HG02870 (cell line): ENCODE data around the gene DOCK3.
"Not testable (repeated sequence)": the region's sequence is repeated elsewhere in the genome, so short reads cannot be mapped to it uniquely, and the experiment has no call there.

Source experiments
- ATAC-seq: cut with Tn5 transposase; IDR thresholded peaks from one replicate; pipeline ENCODE4 v1.9.1; 2021; ENCODE audit warnings: mild to moderate bottlenecking, moderate library complexity; ENCODE audit not compliant: unreplicated experiment

DOCK3 gene

DNA sequence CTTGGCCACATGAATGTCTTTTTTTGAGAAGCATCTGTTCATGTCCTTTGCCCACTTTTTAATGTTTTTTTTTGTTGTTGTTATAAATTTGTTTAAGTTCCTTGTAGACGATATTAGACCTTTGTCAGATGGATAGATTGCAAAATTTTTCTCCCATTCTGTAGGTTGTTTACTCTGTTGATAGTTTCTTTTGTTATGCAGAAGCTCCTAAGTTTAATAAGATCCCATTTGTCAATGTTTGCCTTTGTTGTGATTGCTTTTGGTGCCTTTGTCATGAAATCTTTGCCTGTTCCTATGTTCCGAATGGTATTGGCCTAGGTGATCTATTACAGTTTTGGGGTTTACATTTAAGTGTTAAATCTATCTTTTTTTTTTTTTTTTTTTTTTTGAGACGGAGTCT, 116.2 kb downstream of the DOCK3 start:
- ATAC-seq: not testable (repeated sequence)

DNA sequence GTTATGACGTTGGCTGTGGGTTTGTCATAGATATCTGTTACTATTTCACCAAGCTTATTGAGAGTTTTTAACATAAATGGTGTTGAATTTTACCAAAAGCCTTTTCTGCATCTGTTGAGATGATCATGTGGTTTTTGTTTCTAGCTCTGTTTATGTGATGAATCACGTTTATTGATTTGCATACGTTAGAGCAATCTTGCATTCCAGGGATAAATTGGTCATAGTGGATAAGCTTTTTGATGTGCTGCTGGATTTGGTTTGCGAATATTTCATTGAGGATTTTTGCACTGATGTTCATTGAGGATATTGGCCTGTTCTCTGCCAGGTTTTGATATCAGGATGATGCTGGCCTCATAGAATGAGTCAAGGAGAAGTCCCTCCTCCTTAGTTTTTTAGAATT, 117.8 kb downstream of the DOCK3 start:
- ATAC-seq: no peak

DNA sequence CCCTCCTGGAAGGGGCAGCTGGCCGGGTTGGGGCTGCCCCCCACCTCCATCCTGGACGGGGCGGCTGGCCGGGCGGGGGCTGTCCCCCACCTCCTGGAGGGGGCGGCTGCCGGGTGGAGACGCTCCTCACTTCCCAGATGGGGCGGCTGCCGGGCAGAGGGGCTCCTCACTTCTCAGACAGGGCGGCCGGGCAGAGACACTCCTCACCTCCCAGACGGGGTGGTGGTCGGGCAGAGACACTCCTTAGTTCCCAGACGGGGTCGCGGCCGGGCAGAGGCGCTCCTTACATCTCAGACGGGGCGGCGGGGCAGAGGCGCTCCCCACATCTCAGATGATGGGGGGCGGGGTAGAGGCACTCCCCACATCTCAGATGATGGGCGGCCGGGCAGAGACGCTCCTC, 129.1 kb downstream of the DOCK3 start:
- not testable (repeated sequence) for ATAC-seq

DNA sequence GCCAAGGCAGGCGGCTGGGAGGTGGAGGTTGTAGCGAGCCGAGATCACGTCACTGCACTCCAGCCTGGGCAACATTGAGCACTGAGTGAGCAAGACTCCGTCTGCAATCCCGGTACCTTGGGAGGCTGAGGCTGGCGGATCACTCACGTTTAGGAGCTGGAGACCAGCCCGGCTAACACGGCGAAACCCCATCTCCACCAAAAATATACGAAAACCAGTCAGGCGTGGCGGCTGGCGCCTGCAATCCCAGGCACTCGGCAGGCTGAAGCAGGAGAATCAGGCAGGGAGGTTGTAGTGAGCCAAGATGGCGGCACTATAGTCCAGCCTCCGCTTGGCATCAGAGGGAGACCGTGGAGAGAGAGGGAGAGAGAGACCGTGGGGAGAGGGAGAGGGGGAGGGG, 129.6 kb downstream of the DOCK3 start:
- ATAC-seq: not testable (repeated sequence)

DNA sequence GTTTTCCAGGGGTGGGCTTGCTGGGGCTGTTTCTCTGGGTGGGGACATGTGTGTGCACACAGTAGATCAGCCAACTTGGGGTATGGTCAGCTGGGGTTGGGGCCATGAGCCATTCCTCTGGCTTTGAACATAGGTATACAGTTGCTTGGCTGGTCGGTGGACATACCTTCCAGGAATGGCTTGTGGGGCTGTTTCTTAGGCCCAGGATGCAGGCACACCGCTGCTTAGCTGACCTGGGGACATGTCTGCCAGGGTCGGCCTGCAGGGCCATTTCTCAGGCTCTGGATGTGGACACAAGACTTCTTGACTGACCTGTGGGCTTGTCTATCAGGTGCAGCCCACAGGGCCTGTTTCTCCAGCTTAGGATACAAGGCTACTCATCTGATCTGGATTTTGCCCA, 130.6 kb downstream of the DOCK3 start:
- no peak for ATAC-seq

DNA sequence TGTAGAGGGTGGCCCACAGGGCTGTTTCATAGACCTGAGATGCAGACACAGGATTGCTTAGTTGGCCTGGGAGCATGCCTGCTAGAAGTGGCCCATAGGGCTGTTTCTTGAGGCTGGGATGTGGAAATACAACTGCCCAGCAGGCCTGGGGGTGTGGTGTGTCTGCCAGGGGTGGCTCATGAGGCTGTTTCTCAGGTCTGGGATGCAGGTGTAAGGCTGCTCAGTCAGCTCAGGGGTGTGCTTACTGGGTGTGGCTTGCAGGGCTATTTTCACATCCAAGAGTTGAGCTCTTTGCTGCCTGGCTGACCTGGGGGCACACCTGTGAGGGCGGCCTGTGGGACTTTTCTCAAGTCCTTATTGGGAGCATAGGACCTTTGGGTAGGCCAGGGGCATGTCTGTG, 131.3 kb downstream of the DOCK3 start:
- ATAC-seq: no peak

DNA sequence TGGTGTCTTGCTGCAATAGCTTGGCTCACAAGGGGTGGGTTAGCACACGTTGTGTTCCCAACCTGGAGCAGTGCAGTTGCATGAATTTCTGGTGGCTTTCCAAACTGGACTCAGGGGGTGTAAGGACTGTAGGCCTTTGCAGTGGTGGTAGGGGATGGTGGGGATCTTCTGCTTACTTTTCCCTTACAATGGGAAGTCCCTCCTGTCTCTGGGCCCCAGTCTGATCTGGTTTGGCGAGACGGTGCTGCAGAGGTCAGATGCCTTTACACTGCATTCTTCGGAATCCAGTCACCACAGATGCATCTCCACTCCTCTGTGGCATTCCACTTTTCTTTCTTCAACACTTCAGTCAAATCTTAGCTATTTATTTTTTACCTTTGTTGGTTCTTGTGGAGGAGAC, 132.1 kb downstream of the DOCK3 start:
- ATAC-seq: no peak

DNA sequence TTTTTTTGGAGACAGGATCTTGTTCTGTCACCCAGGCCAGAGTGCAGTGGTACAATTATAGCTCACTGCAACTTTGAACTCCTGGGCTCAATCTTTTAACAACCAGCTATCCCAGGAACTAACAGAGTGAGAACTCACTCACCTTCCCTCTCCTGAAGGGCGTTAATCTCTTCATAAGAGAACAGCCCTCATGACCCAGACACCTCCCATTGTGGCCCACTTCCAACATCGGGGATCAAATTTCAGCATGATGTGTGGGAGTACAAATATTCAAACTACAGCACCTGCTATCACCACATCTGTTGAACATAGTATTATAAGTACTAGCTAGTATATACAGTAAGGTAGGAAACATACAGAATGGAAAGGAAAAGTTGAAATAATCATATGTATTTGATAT, 132.5 kb downstream of the DOCK3 start:
- ATAC-seq: no peak

DNA sequence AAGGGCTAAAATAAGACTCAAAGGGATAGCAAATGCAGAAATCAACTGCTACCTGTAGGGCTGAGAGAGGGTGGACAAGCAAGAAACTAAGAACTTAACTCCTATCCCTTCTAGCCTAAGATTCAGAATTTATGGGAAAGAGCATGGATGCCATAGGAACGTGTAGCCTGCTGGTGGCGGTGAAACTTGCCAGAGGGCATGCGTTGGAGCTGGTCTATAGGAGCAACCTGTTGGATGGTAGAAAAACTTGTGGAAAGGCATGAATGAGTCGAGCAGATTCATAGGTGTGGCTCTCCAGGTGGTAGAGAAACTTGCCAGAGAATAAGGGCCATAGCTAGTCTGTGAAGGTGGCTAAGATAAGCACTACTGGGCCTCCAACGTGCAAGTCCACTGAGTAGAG, 137.2 kb downstream of the DOCK3 start:
- ATAC-seq: no peak

DNA sequence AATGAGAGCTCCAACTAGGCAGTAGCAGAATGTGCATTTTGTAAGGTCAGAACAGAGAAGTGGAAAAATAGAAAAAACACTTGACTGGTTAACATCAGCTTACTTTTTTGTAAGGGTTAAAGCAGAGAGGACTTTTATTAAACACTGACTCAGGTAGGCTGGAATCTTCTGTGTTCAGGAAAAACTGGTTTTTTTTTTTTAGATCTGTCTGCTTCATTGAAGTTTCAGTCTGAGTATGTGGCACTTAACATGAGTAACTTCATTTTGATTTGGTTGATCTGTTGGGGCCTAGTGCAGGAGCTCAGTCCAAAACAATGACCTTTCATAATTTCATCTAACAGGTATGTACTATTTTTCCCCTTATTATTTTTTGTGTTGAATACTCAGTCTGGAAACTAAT, 141.1 kb downstream of the DOCK3 start:
- no peak for ATAC-seq

DNA sequence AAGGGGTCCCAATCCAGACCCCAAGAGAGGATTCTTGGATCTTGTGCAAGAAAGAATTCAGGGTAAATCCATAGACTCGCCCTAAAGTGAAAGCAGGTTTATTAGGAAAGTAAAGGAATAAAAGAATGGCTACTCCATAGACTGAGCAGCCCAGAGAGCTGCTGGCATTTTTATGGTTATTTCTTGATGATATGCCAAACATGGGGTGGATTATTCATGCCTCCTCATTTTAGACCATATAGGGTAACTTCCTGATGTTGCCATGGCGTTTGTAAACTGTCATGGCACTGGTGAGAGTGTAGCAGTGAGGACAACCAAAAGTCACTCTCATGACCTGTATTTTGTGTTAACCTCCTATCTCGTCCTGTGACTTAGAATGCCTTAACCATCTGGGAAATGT, 142.2 kb downstream of the DOCK3 start:
- ATAC-seq: no peak

DNA sequence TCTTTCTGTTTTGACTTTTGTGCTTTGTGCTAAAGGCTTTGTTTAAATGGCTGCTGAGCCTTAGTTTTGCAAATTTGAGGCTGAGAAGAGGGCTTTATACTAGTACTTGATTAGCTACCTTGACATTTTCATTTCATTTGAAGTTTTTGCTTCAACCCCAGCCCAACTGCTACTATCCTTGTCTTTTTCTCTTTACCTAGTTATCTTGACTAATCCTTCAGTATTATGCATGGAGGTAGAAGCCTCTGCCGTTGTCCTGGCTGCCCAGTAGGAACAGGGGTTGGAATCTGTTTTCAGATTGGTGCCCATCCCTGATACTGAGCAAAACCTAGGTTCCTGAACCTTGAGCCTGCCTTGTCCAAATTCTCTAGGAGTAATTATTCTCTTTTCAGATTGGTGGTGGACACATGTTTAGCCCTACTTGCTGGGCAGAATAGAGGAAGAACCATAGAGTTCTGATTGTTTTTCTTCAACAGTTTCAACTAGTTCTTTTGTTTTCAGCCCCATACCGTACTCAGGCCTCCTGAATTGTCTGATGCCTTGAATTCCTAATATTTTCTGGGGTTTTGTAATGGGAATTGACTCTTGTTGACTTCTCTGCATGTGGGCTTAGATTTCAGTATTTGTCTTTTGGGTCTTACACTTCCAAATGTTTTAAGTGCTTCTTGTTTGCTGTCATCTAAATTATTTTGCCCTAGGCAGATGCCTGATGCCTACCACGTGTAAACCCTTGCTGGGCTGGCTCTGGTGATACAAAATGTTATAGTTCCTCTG, 143.2 kb downstream of the DOCK3 start:
- no peak for ATAC-seq

DNA sequence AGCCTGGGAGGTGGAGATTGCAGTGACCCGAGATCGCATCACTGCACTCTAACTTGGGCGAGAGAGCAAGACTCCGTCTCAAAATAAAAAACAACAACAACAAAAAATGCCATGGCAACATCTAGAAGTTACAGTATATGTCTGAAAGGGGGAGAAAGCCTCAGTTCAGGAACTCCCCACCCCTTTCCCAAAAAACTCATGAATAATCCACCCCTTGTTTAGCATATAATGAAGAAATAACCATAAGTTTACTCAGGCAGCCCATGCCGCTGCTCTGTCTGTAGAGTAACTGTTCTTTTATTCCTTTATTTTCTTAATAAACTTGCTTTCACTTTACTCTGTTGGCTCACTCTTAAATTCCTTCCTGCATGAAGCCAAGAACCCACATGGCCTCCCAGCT, 145.2 kb downstream of the DOCK3 start:
- no peak for ATAC-seq

DNA sequence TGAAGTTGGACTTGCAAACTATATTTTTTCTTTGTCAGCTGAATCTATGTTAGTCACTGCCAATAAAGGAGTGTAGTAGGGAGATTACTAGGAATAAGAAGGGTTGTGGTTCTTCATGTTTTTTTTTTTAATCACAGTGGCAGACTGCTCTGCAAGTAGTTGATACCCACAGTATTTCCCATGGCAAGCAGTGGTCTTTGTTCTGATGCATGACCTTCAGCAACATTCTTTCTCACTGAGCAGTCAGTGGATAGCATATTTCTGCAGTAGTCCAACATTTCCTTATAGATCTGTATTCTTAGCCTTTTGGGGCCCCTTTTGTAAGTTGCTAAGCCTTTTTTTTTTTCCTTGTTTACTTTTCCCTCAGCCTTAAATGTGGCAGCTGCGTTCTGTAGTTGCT, 151.1 kb downstream of the DOCK3 start:
- ATAC-seq: no peak

DNA sequence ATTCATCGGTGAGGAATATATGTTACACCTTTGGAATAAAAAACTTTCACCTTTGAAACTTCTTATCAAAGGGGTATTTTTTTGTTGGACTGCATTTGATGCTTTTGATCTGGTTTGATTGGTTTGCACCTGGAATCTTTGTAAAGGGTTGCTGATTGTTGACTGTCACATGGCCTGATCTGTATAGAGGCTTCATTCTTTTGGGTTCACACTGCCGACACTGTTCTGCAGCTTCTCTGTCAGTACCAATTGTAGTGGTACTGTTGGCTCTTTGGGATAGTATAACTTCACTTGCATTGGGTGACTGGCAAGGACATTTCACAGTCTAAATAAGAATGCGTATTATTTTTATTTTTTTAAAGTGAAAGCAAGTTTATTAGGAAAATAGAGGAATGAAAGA, 155.7 kb downstream of the DOCK3 start:
- no peak for ATAC-seq

DNA sequence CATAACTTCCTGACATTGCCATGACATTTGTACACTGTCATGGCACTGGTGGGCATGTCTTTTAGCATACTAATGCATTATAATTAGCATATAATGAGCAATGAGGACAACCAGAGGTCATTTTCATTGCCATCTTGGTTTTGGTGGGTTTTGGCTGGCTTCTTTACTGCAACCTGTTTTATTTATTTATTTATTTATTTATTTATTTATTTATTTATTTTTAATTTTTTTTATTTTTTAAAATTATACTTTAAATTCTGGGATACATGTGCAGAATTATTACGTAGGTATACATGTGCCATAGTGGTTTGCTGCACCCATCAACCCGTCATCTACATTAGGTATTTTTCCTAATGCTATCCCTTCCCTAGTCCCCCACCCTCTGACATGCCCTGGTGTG, 156.3 kb downstream of the DOCK3 start:
- not testable (repeated sequence) for ATAC-seq

DNA sequence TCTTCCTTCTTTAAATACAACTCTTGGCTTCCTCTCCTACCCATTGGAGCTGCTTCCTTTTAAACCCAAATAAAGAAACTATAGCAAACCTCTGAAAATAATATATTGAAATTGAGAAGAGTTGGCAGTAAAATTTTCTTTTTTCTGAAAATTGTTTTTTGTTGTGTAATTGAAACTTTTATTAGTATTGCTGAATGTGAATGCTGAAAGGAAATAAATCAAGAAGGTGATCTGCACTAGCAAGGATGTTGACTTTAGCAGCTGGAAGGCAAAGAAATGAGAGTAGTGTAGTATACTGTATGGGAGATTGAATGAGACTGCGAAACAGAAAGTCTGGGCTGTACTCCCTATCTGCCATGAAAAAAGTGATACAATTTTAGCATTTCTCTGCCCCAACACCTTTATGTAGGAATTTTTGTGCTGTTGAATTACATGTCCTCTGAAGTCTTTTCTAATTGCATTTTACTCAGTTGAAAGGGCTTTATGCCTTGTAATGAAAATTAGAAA, 166.3 kb downstream of the DOCK3 start:
- no peak for ATAC-seq

DNA sequence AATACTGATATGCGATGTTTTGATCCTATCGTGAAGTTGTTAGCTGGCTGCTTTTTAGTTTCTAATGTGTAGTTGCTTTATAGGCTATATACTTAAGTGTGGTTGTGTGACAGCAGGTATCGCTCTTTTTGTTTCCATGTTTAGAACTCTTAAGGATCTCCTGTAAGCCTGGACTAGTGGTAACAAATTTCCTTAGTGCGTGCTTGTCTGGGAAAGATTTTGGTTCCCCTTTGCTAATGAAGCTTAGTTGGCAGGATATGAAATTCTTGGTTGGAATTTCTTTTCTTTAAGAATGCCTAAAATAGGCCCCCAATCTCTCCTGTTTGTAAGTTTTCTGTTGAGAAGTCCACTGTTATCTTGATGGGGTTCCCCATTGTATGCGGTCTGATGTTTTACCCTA, 173.6 kb downstream of the DOCK3 start:
- ATAC-seq: no peak

DNA sequence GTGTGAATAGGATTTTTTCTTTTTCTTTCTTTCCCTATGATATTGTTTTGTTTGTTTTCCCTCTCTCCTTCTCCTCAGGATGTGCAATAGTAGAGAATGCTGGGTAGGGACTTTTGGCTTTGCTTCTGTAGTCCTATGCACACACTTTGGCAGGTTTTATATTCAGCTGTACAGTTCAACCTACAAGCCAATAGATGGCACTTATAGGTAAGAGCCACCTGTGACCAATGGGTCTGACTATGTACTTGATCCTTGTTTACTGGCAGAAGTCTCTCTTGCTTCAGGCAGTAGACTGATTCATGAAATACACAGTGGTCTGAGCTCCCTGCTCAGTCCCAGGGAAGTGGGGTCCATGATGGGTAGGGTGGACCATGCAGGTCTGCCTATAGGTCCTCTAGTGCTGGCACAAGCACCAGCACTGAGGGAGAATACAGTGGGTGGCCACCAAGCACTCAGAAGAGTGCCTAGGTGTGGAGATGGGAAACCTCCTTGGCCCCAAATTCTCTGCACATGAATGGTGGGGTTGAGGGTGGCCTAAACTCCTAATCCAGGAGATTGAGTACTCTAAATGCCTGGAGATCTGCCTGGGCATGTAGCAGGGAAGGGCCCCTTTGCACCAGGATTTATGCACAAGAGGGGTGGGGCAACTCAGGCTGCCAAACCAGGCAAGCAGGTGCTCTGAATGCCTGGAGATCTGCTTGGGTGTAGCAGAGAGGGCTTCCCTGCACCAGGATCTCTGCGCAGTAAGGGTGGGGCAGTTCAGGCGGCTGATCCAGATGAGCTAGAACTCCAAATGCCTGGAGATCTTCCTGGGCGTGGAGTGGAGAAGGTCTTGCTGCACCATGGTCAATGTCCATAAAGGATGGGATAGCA, 176.1 kb downstream of the DOCK3 start:
- no peak for ATAC-seq

DNA sequence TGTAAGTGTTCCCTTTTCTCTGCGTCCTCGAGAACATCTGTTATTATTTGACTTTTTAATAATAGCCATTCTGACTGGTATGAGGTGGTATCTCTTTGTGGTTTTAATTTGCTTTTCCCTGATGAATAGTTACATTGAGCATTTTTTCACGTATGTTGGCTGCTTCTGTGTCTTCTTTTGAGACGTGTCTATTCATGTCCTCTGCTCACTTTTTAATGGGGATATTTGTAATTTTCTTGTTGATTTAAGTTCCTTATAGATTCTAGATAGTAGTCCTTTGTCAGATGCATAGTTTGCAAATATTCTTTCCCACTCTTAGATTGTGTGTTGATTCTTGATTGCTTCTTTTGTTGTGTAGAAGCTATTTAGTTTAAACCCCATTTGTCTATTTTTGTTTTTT, 179.2 kb downstream of the DOCK3 start:
- ATAC-seq: no peak

DNA sequence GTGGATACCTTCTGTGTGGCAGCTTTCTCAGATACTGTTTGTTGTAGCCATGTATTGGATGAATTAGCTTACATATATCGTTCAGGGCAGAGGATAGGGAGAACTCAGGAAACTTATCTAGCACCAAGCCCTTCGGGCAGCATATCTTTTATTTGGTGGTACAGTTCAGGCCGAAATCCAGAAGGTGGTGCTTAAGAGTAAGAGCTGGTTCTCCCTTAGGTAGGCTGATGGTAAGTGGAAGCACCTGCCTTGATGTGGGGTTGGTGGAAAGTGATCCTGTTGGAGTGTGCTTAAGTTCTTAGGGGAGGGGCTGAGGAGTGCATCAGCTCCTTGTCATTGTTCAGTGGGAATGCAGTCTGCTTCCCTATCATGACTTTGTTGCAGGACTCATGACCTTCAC, 187.5 kb downstream of the DOCK3 start:
- no peak for ATAC-seq
